HG02759 (cell line): ENCODE measurements around the gene FCHSD1.
"Not testable (repeated sequence)": the region's sequence is repeated elsewhere in the genome, so short reads cannot be mapped to it uniquely, and the experiment has no call there.

Source experiments
- ATAC-seq: cut with Tn5 transposase; IDR thresholded peaks from one replicate; pipeline ENCODE4 v1.9.1; 2021; ENCODE audit warnings: mild to moderate bottlenecking, moderate library complexity; ENCODE audit not compliant: unreplicated experiment

FCHSD1 gene

GRCh38 chr5:141618030-141618803 is 33.0 kb downstream of the FCHSD1 start:
- peak; percentile 30 for ATAC-seq

GRCh38 chr5:141617682-141618029 is 33.6 kb downstream of the FCHSD1 start:
- ATAC-seq, result no peak

GRCh38 chr5:141617128-141617527 is 34.1 kb downstream of the FCHSD1 start:
- ATAC-seq, result no peak

- no peak for ATAC-seq
These were observed 35.1 kb downstream of the FCHSD1 start for GRCh38 chr5:141615991-141616720.

GRCh38 chr5:141613344-141613743 is 37.9 kb downstream of the FCHSD1 start:
- no peak for ATAC-seq

- ATAC-seq, result no peak
These were observed 39.9 kb downstream of the FCHSD1 start for GRCh38 chr5:141611289-141611688.

GRCh38 chr5:141609921-141610320 is 41.3 kb downstream of the FCHSD1 start:
- ATAC-seq, result not testable (repeated sequence)

GRCh38 chr5:141609044-141609443 is 42.2 kb downstream of the FCHSD1 start:
- ATAC-seq, result no peak

- ATAC-seq, result no peak
These were observed 42.7 kb downstream of the FCHSD1 start for GRCh38 chr5:141608557-141608956.

- no peak for ATAC-seq
These were observed 43.2 kb downstream of the FCHSD1 start for GRCh38 chr5:141608046-141608445.

- peak; percentile 97 for ATAC-seq
These were observed 45.5 kb downstream of the FCHSD1 start for GRCh38 chr5:141605523-141606277.

- ATAC-seq, result no peak
These were observed 47.1 kb downstream of the FCHSD1 start for GRCh38 chr5:141603923-141604717.

- no peak for ATAC-seq
These were observed 48.6 kb downstream of the FCHSD1 start for GRCh38 chr5:141602606-141603005.

GRCh38 chr5:141598391-141599345 is 52.5 kb downstream of the FCHSD1 start:
- peak; percentile 49 for ATAC-seq

GRCh38 chr5:141597814-141598213 is 53.4 kb downstream of the FCHSD1 start:
- ATAC-seq, result no peak

GRCh38 chr5:141597394-141597793 is 53.8 kb downstream of the FCHSD1 start:
- no peak for ATAC-seq

GRCh38 chr5:141596867-141597266 is 54.4 kb downstream of the FCHSD1 start:
- no peak for ATAC-seq

- no peak for ATAC-seq
These were observed 61.1 kb downstream of the FCHSD1 start for GRCh38 chr5:141590127-141590526.
